RWPE2 (cell line): ENCODE data around the gene COL11A1.

Source experiments
- ATAC-seq: fragments of 200-7000 bp; cut with Tn5 transposase; 3 replicates; pipeline ENCODE4 v1.9.1; 2021; ENCODE audit warnings: low read depth
- DNase-seq: peaks from one replicate; pipeline ENCODE4 v3.0.0-alpha.2; 2020; ENCODE audit warnings: low spot score
- H3K27ac ChIP-seq: fragments of 450-650 bp; 2 replicates; pipeline ENCODE4 v1.5.1; 2017; ENCODE audit warnings: mild to moderate bottlenecking; ENCODE audit not compliant: poor library complexity, severe bottlenecking
- H3K27me3 ChIP-seq: fragments of 250-450 bp; sonication (Bioruptor Pico); 2 replicates; pipeline ENCODE4 v1.5.1; 2021; ENCODE audit warnings: mild to moderate bottlenecking, moderate library complexity; ENCODE audit not compliant: insufficient read depth, poor library complexity, severe bottlenecking
- H3K36me3 ChIP-seq: fragments of 250-450 bp; sonication (Bioruptor Pico); 2 replicates; pipeline ENCODE4 v1.5.1; 2020; ENCODE audit warnings: low read depth, mild to moderate bottlenecking, moderate library complexity
- H3K4me1 ChIP-seq: fragments of 250-450 bp; sonication (Bioruptor Pico); 2 replicates; pipeline ENCODE4 v1.5.1; 2021; ENCODE audit warnings: mild to moderate bottlenecking, moderate library complexity; ENCODE audit not compliant: insufficient read depth, poor library complexity, severe bottlenecking
- H3K4me3 ChIP-seq: fragments of 250-450 bp; sonication (Bioruptor Pico); 2 replicates; pipeline ENCODE4 v1.5.1; 2021; ENCODE audit warnings: mild to moderate bottlenecking, moderate library complexity; ENCODE audit not compliant: severe bottlenecking
- H3K9me3 ChIP-seq: fragments of 250-450 bp; sonication (Bioruptor Pico); 2 replicates; pipeline ENCODE4 v1.5.1; 2021; ENCODE audit warnings: mild to moderate bottlenecking, moderate library complexity; ENCODE audit not compliant: severe bottlenecking
- CTCF ChIP-seq: fragments of 450-650 bp; IDR thresholded peaks from one replicate; pipeline ENCODE4 v1.5.1; 2017; ENCODE audit warnings: mild to moderate bottlenecking, moderate library complexity; ENCODE audit not compliant: poor library complexity, severe bottlenecking

COL11A1 gene

GRCh38 chr1:102842606-102843005 lies 265.7 kb downstream of the COL11A1 start:
- H3K9me3 ChIP-seq: no peaks in the 10 kb centered on the region
- no peak overlapping the region for H3K27ac ChIP-seq
- DNase-seq: no peak
- no peak overlapping the region for H3K4me3 ChIP-seq
- H3K27me3 ChIP-seq: no peaks in the 10 kb centered on the region
- no peak for ATAC-seq
- no peak for TF ChIP-seq CTCF
- no peaks in the 10 kb centered on the region for H3K36me3 ChIP-seq
- H3K4me1 ChIP-seq: no peaks in the 10 kb centered on the region

- no peaks in the 10 kb centered on the region for H3K36me3 ChIP-seq
- no peak overlapping the region for H3K27ac ChIP-seq
These were observed 267.6 kb downstream of the COL11A1 start for GRCh38 chr1:102840741-102841140.

GRCh38 chr1:102838016-102838415 lies 270.3 kb downstream of the COL11A1 start:
- TF ChIP-seq CTCF: no peak

More at GRCh38 chr1:102840741-102841140, 267.6 kb downstream of the COL11A1 start:
- ATAC-seq: no peak
- no peaks in the 10 kb centered on the region for H3K27me3 ChIP-seq
- no peak for TF ChIP-seq CTCF
- H3K4me3 ChIP-seq: no peak overlapping the region
- no peaks in the 10 kb centered on the region for H3K9me3 ChIP-seq
- no peak for DNase-seq
- H3K4me1 ChIP-seq: no peaks in the 10 kb centered on the region

GRCh38 chr1:102837551-102837950 lies 270.8 kb downstream of the COL11A1 start:
- DNase-seq (no peak), ATAC-seq (no peak)
- TF ChIP-seq CTCF: no peak
- Histone ChIP-seq H3K4me3 (no peak overlapping the region), H3K36me3 (no peaks in the 10 kb centered on the region), H3K27ac (no peak overlapping the region), H3K4me1 (no peaks in the 10 kb centered on the region), H3K27me3 (no peaks in the 10 kb centered on the region), H3K9me3 (no peaks in the 10 kb centered on the region)

More at GRCh38 chr1:102838016-102838415, 270.3 kb downstream of the COL11A1 start:
- Histone ChIP-seq H3K4me1 (no peaks in the 10 kb centered on the region), H3K27me3 (no peaks in the 10 kb centered on the region), H3K36me3 (no peaks in the 10 kb centered on the region), H3K4me3 (no peak overlapping the region), H3K9me3 (no peaks in the 10 kb centered on the region), H3K27ac (no peak overlapping the region)
- DNase-seq (no peak), ATAC-seq (no peak)

GRCh38 chr1:102836991-102837390 lies 271.3 kb downstream of the COL11A1 start:
- no peaks in the 10 kb centered on the region for H3K27me3 ChIP-seq
- no peak for ATAC-seq
- H3K9me3 ChIP-seq: no peaks in the 10 kb centered on the region
- H3K4me3 ChIP-seq: no peak overlapping the region
- no peak for DNase-seq
- TF ChIP-seq CTCF: no peak
- no peak overlapping the region for H3K27ac ChIP-seq
- H3K36me3 ChIP-seq: no peaks in the 10 kb centered on the region
- no peaks in the 10 kb centered on the region for H3K4me1 ChIP-seq
